Natural killer cell (primary cell): ENCODE results near the gene HAT1. TPM values are rescaled to one million over a fixed set of nuclear protein-coding genes. Genes with fewer than 3 reads are reported as not detected.

Experiments
- ATAC-seq, 3 donors: fragments of 150-1000 bp in 2 of 3; fragments of 200-7000 bp in 1 of 3; cut with Tn5 transposase; 1 replicate in 1 of 3; 2 replicates in 2 of 3; pipeline ENCODE4 v1.10.0; 2021; ENCODE audit warnings: mild to moderate bottlenecking in 2 of 3, moderate library complexity in 2 of 3
- DNase-seq, 2 donors: peaks; one replicate each; pipeline versions ENCODE4 v3.0.0 to v3.0.0-alpha.2; 2013 to 2021; ENCODE audit warnings: mixed read lengths in 1 of 2
- H3K27ac ChIP-seq: one replicate; pipeline ENCODE4 v1.5.1; 2013; ENCODE audit warnings: mild to moderate bottlenecking, low read length
- H3K27me3 ChIP-seq: one replicate; pipeline ENCODE4 v1.6.1; 2013; ENCODE audit warnings: low read length; ENCODE audit not compliant: control insufficient read depth, insufficient read depth
- H3K36me3 ChIP-seq: one replicate; pipeline ENCODE4 v1.6.1; 2013; ENCODE audit warnings: low read length; ENCODE audit not compliant: control insufficient read depth, insufficient read depth
- H3K4me1 ChIP-seq: one replicate; pipeline ENCODE4 v1.6.1; 2013; ENCODE audit warnings: low read length; ENCODE audit not compliant: control insufficient read depth, insufficient read depth
- H3K4me3 ChIP-seq: one replicate; pipeline ENCODE4 v1.5.1; 2013; ENCODE audit warnings: low read length
- H3K9me3 ChIP-seq: one replicate; pipeline ENCODE4 v1.6.1; 2013; ENCODE audit warnings: low read length; ENCODE audit not compliant: control insufficient read depth, insufficient read depth
- H3K27ac Mint-ChIP-seq, 2 donors: one replicate each; pipeline ENCODE4 v1.8.0; 2022; ENCODE audit warnings: mild to moderate bottlenecking in 2 of 2, mixed read lengths in 2 of 2, moderate library complexity in 1 of 2
- H3K27me3 Mint-ChIP-seq, 2 donors: one replicate each; pipeline ENCODE4 v1.8.0; 2022; ENCODE audit warnings: low read depth in 2 of 2, mixed read lengths in 2 of 2
- H3K36me3 Mint-ChIP-seq: one replicate; pipeline ENCODE4 v1.8.0; 2022; ENCODE audit warnings: mixed read lengths
- H3K4me1 Mint-ChIP-seq, 2 donors: one replicate each; pipeline ENCODE4 v1.8.0; 2022; ENCODE audit warnings: mixed read lengths in 2 of 2
- H3K4me3 Mint-ChIP-seq: one replicate; pipeline ENCODE4 v1.8.0; 2022; ENCODE audit warnings: mild to moderate bottlenecking, moderate library complexity, mixed read lengths
- H3K9me3 Mint-ChIP-seq, 2 donors: one replicate each; pipeline ENCODE4 v1.8.0; 2022; ENCODE audit warnings: mixed read lengths in 2 of 2
- whole genome bisulfite sequencing: methylation state at CpG from one replicate; pipeline ENCODE4 v1.1.7; 2013; ENCODE audit warnings: missing lambda C conversion rate; ENCODE audit not compliant: insufficient coverage; 5-methylcytosine and 5-hydroxymethylcytosine counted together
- intact Hi-C: fragments of 100-400 bp; cut with micrococcal nuclease; formaldehyde crosslinking; loops from one replicate; pipeline ENCODE4 v1.14.2; 2022
- total RNA-seq, 4 donors: library from RNA; stranded (reverse); fragments of 120-200 nt in 1 of 4; gene quantifications; one replicate each; pipeline versions ENCODE4 v1.2.3 to v1.2.4, GENCODE V29; 2013 to 2022
- TF ChIP-seq, protein P1 (sequence below): fragments of 200-600 bp; IDR thresholded peaks from one replicate; pipeline ENCODE4 v1.8.0; 2022; ENCODE audit warnings: antibody characterized with exemption

The HAT1 gene
- total RNA-seq, 3 donors from 2014 or later (not counting 1 experiment from before 2014, with no cell fraction given) = 29.7 to 32.7 (median 32.2) TPM

DNA sequence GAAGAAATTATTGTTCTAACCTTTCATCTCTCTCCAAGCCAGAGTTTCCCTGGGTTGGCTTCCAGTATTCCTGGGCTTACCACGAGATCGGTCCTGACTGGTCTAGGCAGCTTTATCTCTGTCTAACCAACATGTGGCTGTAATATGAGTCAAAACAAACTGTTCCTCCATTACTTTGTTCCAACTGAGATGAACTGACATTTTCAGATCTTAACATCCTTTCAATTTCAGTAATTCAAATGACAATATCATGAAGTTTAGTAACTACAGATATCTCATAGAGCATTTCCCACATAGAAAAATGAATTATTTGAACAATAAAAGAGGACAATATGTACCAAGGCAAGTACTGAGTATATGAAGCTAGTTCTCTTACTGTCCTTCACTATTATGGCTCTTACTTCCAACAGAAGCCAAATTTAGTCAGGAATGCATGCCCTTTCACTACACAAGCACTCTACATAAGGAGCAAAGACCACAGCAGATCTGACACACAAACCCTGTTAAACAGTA lies 43.7 kb upstream of the HAT1 start:
- Mint-ChIP-seq H3K4me3 (no peak overlapping the region), H3K4me1 (peaks cover 6 to 18% of the 10 kb centered on the region in 2 donors), H3K9me3 (peaks cover 0 to 2% of the 10 kb centered on the region in 2 donors), H3K27me3 (no peaks in the 10 kb centered on the region), H3K27ac (no peak overlapping the region), H3K36me3 (no peaks in the 10 kb centered on the region)
- DNase-seq = no peak
- no peak for ATAC-seq
- Histone ChIP-seq H3K36me3 (no peaks in the 10 kb centered on the region), H3K4me1 (no peaks in the 10 kb centered on the region), H3K27me3 (no peaks in the 10 kb centered on the region), H3K27ac (no peak overlapping the region), H3K9me3 (no peaks in the 10 kb centered on the region), H3K4me3 (no peak overlapping the region)
- WGBS = 59% methylated on average over 2 of the region's 2 CpGs
- intact Hi-C loops = no loop called here
- TF ChIP-seq, protein P1, sequence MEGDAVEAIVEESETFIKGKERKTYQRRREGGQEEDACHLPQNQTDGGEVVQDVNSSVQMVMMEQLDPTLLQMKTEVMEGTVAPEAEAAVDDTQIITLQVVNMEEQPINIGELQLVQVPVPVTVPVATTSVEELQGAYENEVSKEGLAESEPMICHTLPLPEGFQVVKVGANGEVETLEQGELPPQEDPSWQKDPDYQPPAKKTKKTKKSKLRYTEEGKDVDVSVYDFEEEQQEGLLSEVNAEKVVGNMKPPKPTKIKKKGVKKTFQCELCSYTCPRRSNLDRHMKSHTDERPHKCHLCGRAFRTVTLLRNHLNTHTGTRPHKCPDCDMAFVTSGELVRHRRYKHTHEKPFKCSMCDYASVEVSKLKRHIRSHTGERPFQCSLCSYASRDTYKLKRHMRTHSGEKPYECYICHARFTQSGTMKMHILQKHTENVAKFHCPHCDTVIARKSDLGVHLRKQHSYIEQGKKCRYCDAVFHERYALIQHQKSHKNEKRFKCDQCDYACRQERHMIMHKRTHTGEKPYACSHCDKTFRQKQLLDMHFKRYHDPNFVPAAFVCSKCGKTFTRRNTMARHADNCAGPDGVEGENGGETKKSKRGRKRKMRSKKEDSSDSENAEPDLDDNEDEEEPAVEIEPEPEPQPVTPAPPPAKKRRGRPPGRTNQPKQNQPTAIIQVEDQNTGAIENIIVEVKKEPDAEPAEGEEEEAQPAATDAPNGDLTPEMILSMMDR = no peak

DNA sequence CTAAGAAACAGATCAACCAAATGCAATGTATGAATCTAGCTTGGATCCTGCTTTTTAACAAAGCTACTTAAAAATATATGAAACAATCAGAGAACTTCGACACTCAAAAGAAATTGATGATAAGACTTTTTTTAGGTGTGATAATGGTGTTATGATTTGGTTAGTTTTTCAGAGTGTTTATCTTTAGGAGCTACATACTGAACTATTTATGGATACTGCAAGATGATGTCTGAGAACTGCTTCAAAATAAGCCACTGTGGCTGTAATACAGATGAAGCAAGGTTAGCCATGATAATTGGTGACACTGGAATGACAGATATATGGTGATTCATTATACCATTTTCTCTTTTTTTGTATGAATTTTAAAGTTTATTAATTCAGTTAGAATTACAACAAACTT lies 42.4 kb upstream of the HAT1 start:
- WGBS = no CpG with 5 or more reads among the region's 1 CpG
- Mint-ChIP-seq H3K36me3 (no peaks in the 10 kb centered on the region), H3K27ac (no peak overlapping the region), H3K4me1 (peaks cover 6 to 18% of the 10 kb centered on the region in 2 donors), H3K9me3 (peaks cover 0 to 2% of the 10 kb centered on the region in 2 donors), H3K4me3 (no peak overlapping the region), H3K27me3 (no peaks in the 10 kb centered on the region)
- TF ChIP-seq, protein P1 = no peak
- no peak for DNase-seq
- Histone ChIP-seq H3K36me3 (no peaks in the 10 kb centered on the region), H3K9me3 (no peaks in the 10 kb centered on the region), H3K27me3 (no peaks in the 10 kb centered on the region), H3K4me1 (no peaks in the 10 kb centered on the region), H3K4me3 (no peak overlapping the region), H3K27ac (no peak overlapping the region)
- intact Hi-C loops = no loop called here
- ATAC-seq = no peak

DNA sequence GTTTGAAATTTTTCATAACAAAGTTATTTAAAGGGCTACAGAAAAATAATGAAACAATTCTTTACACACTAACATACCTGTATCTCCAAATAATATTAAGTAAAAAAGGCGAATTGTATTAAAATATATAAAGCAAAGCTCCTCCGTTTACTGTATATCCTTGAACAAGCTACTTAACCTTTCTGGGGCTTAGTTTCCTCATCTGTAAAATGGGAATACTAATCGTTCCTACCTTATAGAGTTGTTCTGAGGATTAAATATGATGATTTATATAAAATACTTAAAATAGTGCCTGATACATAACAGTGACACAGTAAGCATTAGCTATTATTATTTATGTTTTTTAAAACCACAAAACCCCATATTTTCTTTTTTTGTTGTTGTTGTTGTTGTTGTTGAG lies 41.5 kb upstream of the HAT1 start:
- Histone ChIP-seq H3K27ac (no peak overlapping the region), H3K4me3 (no peak overlapping the region), H3K9me3 (no peaks in the 10 kb centered on the region), H3K36me3 (no peaks in the 10 kb centered on the region), H3K4me1 (no peaks in the 10 kb centered on the region), H3K27me3 (no peaks in the 10 kb centered on the region)
- Mint-ChIP-seq H3K9me3 (no peaks in the 10 kb centered on the region), H3K36me3 (no peaks in the 10 kb centered on the region), H3K4me3 (no peak overlapping the region), H3K4me1 (peaks cover 6 to 12% of the 10 kb centered on the region in 2 donors), H3K27me3 (no peaks in the 10 kb centered on the region), H3K27ac (no peak overlapping the region)
- intact Hi-C loops = no loop called here
- TF ChIP-seq, protein P1 = no peak
- ATAC-seq = no peak
- DNase-seq = no peak
- no CpG with 5 or more reads among the region's 3 CpGs for WGBS

DNA sequence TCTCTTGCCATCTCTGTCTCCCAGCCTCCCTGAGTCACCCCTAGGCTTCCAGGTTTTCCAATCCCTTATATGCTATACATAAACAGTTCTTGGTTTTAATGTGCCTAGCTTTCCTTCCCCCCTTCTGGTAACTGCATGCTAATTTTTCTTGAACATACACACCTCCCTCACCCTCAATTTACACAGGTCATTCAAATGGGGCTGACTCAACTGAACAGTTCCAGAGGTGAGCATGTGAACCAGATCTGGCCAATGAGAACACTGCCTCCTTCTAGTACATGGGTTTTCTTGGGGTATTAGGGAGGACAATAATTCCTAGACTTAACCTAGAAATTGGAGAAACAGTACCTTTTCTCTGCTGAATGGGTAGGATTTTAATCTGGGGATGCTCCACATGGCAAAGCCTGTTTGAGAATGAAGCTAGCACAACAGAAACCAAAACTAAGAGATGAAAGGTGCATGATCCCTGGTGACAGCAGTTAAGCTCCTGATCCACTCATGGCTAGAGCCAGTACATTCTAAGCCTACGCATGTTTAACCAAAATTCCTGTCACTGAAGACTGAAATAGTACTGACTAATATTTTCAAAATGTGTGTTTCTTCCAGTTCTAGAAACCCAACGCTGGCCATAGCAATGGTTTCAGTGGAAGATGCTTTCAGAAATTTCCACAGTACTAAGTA lies 40.0 kb upstream of the HAT1 start:
- Mint-ChIP-seq H3K4me3 (no peak overlapping the region), H3K27ac (no peak overlapping the region)
- 80% methylated on average over 2 of the region's 2 CpGs for WGBS

More for the DNA sequence above, 40.0 kb upstream of the HAT1 start:
- H3K36me3 Mint-ChIP-seq = no peaks in the 10 kb centered on the region
- Histone ChIP-seq H3K36me3 (no peaks in the 10 kb centered on the region), H3K27me3 (no peaks in the 10 kb centered on the region), H3K4me1 (no peaks in the 10 kb centered on the region), H3K9me3 (no peaks in the 10 kb centered on the region), H3K4me3 (no peak overlapping the region), H3K27ac (no peak overlapping the region)
- ATAC-seq (no peak), DNase-seq (no peak)
- TF ChIP-seq, protein P1 = no peak
- intact Hi-C loops = no loop called here
- H3K27me3 Mint-ChIP-seq = no peaks in the 10 kb centered on the region
- no peaks in the 10 kb centered on the region for H3K9me3 Mint-ChIP-seq
- H3K4me1 Mint-ChIP-seq = peaks cover 6 to 7% of the 10 kb centered on the region in 2 donors
